ENCODE data around the gene SNX18. TPM values are rescaled to one million over a fixed set of nuclear protein-coding genes. Genes with fewer than 3 reads are reported as not detected.

SNX18 gene
- total and polyA plus RNA-seq, 2 experiments from 2014 or later = 4.7 to 33.0 TPM

DNA sequence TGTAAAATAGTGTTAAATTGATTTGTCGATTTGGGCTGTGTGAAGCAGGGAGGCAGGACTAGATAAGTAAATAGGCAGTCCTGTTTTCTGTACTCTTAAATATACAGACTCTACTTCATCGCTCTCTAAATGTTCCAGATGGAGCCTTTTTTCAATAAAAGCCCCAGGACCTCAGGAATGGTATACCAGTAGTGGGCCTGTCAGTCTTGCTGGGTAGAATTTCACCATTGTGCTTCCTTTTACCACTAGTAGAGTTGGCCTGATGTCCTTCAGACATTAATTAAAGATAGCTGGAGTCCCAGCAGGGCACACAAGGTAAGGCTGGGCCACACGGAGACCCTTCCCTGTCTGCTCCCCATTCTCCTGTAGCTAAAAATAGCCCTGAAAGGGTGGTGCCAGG lies 6.0 kb downstream of the SNX18 start:
- Histone ChIP-seq H3K79me2 (replicated peaks; ENCODE audit: insufficient read depth) (peaks cover 98% of the 10 kb centered on the region), H3K27me3 (ENCODE audit: insufficient read depth) (peaks cover 13% of the 10 kb centered on the region), H3F3A (replicated peaks; ENCODE audit: low read depth) (no peaks in the 10 kb centered on the region), H2AFZ (no peak overlapping the region), H3K9me2 (ENCODE audit: insufficient read depth) (peaks cover 4% of the 10 kb centered on the region; the same call in 1 of the 2 replicates), H3K27ac (ENCODE audit: low read depth) (no peak overlapping the region), H3K4me2 (no peak overlapping the region), H3K36me3 (ENCODE audit: insufficient read depth) (no peaks in the 10 kb centered on the region), H3K4me1 (ENCODE audit: insufficient read depth) (peaks cover 16% of the 10 kb centered on the region; the same call in 1 of the 2 replicates), H4K20me1 (replicated peaks; ENCODE audit: insufficient read depth) (0 out of 2 replicates have a peak, but pooled peaks cover 3% of the 10 kb centered on the region), H3K4me3 (no peak overlapping the region)
- peak; percentile 34 for ATAC-seq
- TF ChIP-seq POLR2AphosphoS5 (IDR thresholded peaks at IDR 0.05; ENCODE audit: low read depth) = no peak
- TF ChIP-seq STAT1 (IDR thresholded peaks at IDR 0.05; ENCODE audit: unreplicated experiment) = no peak
- no peak for TF ChIP-seq CREB1 (CRISPR knock-in tag; IDR thresholded peaks at IDR 0.05; ENCODE audit: low read depth)
- TF ChIP-seq, protein P1, sequence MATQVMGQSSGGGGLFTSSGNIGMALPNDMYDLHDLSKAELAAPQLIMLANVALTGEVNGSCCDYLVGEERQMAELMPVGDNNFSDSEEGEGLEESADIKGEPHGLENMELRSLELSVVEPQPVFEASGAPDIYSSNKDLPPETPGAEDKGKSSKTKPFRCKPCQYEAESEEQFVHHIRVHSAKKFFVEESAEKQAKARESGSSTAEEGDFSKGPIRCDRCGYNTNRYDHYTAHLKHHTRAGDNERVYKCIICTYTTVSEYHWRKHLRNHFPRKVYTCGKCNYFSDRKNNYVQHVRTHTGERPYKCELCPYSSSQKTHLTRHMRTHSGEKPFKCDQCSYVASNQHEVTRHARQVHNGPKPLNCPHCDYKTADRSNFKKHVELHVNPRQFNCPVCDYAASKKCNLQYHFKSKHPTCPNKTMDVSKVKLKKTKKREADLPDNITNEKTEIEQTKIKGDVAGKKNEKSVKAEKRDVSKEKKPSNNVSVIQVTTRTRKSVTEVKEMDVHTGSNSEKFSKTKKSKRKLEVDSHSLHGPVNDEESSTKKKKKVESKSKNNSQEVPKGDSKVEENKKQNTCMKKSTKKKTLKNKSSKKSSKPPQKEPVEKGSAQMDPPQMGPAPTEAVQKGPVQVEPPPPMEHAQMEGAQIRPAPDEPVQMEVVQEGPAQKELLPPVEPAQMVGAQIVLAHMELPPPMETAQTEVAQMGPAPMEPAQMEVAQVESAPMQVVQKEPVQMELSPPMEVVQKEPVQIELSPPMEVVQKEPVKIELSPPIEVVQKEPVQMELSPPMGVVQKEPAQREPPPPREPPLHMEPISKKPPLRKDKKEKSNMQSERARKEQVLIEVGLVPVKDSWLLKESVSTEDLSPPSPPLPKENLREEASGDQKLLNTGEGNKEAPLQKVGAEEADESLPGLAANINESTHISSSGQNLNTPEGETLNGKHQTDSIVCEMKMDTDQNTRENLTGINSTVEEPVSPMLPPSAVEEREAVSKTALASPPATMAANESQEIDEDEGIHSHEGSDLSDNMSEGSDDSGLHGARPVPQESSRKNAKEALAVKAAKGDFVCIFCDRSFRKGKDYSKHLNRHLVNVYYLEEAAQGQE (IDR thresholded peaks at IDR 0.05; ENCODE audit: unreplicated experiment) = no peak
- peaks cover 34% of the 10 kb centered on the region for H3K4me1 Mint-ChIP-seq
- no peak overlapping the region for H3K27ac Mint-ChIP-seq
- H3K36me3 Mint-ChIP-seq (ENCODE audit: low read depth) = peaks cover 15% of the 10 kb centered on the region
- H3K4me3 Mint-ChIP-seq = no peak overlapping the region
- DNase-seq (ENCODE audit: low spot score) = no peak
- peaks cover 11% of the 10 kb centered on the region for H3K27me3 Mint-ChIP-seq (ENCODE audit: insufficient read depth, low read depth, poor library complexity)
- H3K9me3 Mint-ChIP-seq = peaks cover 8% of the 10 kb centered on the region; the same call in 1 of the 3 replicates

DNA sequence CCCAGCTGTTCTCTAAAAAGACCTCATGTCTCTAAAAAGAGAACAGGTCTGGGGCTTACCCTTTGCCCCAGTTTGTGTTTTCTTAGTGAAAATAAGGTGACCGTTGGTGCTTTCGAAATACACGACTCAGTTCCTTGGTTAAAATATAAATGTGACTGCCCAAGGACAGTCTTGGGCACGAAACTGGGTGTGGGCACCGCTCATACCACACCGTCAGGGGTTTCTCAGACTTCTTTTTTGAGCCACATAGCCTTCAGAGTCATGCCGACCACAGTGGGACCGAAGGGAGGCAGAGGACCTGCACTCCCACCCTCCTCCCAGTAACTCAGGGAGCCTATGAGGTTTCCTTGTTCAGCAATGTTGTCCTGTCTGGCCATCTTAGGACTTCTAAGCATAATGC lies 6.5 kb downstream of the SNX18 start:
- H3K9me2 ChIP-seq (ENCODE audit: insufficient read depth) = peaks cover 4% of the 10 kb centered on the region; the same call in 1 of the 2 replicates
- TF ChIP-seq, protein P2, sequence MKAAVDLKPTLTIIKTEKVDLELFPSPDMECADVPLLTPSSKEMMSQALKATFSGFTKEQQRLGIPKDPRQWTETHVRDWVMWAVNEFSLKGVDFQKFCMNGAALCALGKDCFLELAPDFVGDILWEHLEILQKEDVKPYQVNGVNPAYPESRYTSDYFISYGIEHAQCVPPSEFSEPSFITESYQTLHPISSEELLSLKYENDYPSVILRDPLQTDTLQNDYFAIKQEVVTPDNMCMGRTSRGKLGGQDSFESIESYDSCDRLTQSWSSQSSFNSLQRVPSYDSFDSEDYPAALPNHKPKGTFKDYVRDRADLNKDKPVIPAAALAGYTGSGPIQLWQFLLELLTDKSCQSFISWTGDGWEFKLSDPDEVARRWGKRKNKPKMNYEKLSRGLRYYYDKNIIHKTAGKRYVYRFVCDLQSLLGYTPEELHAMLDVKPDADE (IDR thresholded peaks at IDR 0.05) = no peak
- TF ChIP-seq EZH2phosphoT487 (IDR thresholded peaks at IDR 0.05; ENCODE audit: unreplicated experiment) = no peak
- no peak for TF ChIP-seq CREB1 (CRISPR knock-in tag; IDR thresholded peaks at IDR 0.05; ENCODE audit: low read depth)
- no peak for TF ChIP-seq JUNB (IDR thresholded peaks at IDR 0.05; ENCODE audit: unreplicated experiment)
- TF ChIP-seq ZNF331 (CRISPR knock-in tag; IDR thresholded peaks at IDR 0.05; ENCODE audit: low read depth) = no peak
- no peak for TF ChIP-seq EZH2 (IDR thresholded peaks at IDR 0.05; ENCODE audit: low read depth, unreplicated experiment)
- TF ChIP-seq, protein P1 (IDR thresholded peaks at IDR 0.05; ENCODE audit: unreplicated experiment) = no peak
- no peak for TF ChIP-seq ZNF114 (CRISPR knock-in tag; IDR thresholded peaks at IDR 0.05)
- TF ChIP-seq POLR2AphosphoS5 (IDR thresholded peaks at IDR 0.05; ENCODE audit: low read depth) = no peak
- H3K36me3 Mint-ChIP-seq (ENCODE audit: low read depth) = peaks cover 10% of the 10 kb centered on the region
- peaks cover 5% of the 10 kb centered on the region; the same call in 1 of the 3 replicates for H3K9me3 Mint-ChIP-seq
- peak; percentile 16 for ATAC-seq
- H2AFZ ChIP-seq = no peak overlapping the region
- no peak overlapping the region for H3K4me2 ChIP-seq
- H3K79me2 ChIP-seq (replicated peaks; ENCODE audit: insufficient read depth) = peaks cover 98% of the 10 kb centered on the region
- no peak overlapping the region for H3K4me3 ChIP-seq
- no peaks in the 10 kb centered on the region for H3K36me3 ChIP-seq (ENCODE audit: insufficient read depth)
- peaks cover 7% of the 10 kb centered on the region for H3K27me3 ChIP-seq (ENCODE audit: insufficient read depth)
- H3K27me3 Mint-ChIP-seq (ENCODE audit: insufficient read depth, low read depth, poor library complexity) = peaks cover 6% of the 10 kb centered on the region
- H3F3A ChIP-seq (replicated peaks; ENCODE audit: low read depth) = no peaks in the 10 kb centered on the region
- H4K20me1 ChIP-seq (replicated peaks; ENCODE audit: insufficient read depth) = 0 out of 2 replicates have a peak, but pooled peaks cover 3% of the 10 kb centered on the region
- peaks cover 14% of the 10 kb centered on the region; the same call in 1 of the 2 replicates for H3K4me1 ChIP-seq (ENCODE audit: insufficient read depth)
- no peak overlapping the region for H3K4me3 Mint-ChIP-seq
- no peak overlapping the region for H3K27ac Mint-ChIP-seq
- DNase-seq (ENCODE audit: low spot score) = no peak
- no peak overlapping the region for H3K27ac ChIP-seq (ENCODE audit: low read depth)
- peaks cover 33% of the 10 kb centered on the region for H3K4me1 Mint-ChIP-seq

Data from GM23338 (cell line).